DMS 273 (cell line): ENCODE measurements around the gene IFT80.

Experiments
- DNase-seq: peaks from one replicate; lab custom pipeline; 2025; ENCODE audit not compliant: unreplicated experiment; lab: John Stamatoyannopoulos, UW

IFT80 gene

DNA sequence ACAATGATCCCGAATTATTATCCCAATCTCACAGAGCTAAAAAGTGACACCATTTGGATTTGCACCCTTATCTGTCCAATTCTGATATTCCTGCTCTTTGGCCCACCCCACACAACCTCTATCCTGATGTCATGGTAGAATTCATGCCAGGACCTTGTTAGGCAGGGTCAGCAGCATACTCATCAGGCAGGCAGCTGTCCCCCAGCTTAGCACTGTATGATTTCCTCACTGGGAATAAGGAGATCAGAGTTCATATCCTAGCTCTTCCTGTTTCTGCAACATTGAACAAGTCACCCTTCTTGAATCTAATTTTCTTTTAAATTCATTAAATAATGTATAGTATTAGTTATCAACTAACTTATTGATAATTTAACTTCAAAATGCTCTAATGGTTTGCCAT is 185.8 kb downstream of the IFT80 start:
- no peak for DNase-seq

DNA sequence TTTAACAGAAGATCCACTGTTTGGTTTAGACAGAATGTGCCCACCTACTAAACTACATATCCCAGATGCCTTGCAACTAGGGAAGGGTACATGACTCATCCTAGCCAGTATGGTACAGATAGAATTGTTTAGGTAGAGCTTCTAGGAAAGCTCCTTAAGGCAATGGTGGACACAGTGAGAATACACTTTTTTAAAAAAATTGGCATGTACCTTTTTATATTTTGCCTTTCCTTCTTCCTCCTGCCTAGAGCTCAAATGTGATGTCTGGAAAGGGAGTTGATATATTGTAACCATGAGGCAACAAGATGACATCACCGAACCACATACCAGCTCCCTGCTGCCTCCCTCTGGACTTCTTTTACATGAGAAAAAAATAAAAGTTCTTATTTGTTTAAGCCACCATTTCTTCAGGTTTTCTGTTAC is 188.2 kb downstream of the IFT80 start:
- DNase-seq: peak; percentile 59

DNA sequence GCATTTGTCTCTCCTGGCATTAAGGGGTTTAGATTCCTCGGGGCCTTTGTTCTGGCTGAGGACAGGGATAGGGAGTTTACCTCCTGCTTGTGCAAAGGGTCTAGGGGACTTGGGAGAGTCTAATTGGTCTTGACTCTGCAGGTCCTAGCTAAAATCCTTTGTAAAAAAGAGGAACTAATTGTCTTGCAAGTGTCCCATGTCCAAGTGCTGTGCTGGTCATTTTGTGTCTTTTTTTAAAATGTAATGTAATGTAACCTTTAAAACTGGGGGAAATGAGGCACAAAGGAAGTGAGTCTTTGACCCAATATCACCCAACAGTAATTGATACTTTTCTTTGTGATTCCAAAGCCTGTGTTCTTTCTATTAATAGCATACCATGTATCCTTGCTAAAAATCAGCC is 188.7 kb downstream of the IFT80 start:
- no peak for DNase-seq
